HG03565 (cell line): ENCODE data around the gene ARHGEF25.
A peak's percentile ranks its signal among the peaks of the same experiment; 100 is the strongest.
"Not testable (repeated sequence)": the region's sequence is repeated elsewhere in the genome, so short reads cannot be mapped to it uniquely, and the experiment has no call there.

Experiments
- ATAC-seq: cut with Tn5 transposase; IDR thresholded peaks from one replicate; pipeline ENCODE4 v1.9.1; 2021; ENCODE audit warnings: mild to moderate bottlenecking, moderate library complexity; ENCODE audit not compliant: unreplicated experiment

Gene ARHGEF25

GRCh38 chr12:57611108-57611826 lies at the start of gene ARHGEF25:
Gene ARHGEF25 (plus strand): TSS chr12:57611435. CDS start chr12:57611895, 460 bp downstream.
- no peak for ATAC-seq

- ATAC-seq = no peak
Observed at GRCh38 chr12:57563358-57563757, 47.9 kb upstream of the ARHGEF25 start.

- ATAC-seq = no peak
Observed at GRCh38 chr12:57564178-57564740, 47.0 kb upstream of the ARHGEF25 start.

- no peak for ATAC-seq
Observed at GRCh38 chr12:57568838-57569237, 42.4 kb upstream of the ARHGEF25 start.

- no peak for ATAC-seq
Observed at GRCh38 chr12:57569858-57570257, 41.4 kb upstream of the ARHGEF25 start.

GRCh38 chr12:57570438-57570837 lies 40.8 kb upstream of the ARHGEF25 start:
- ATAC-seq = not testable (repeated sequence)

- no peak for ATAC-seq
Observed at GRCh38 chr12:57571926-57572762, 39.1 kb upstream of the ARHGEF25 start.

GRCh38 chr12:57574795-57575194 lies 36.4 kb upstream of the ARHGEF25 start:
- ATAC-seq = no peak

- no peak for ATAC-seq
Observed at GRCh38 chr12:57575771-57576612, 35.2 kb upstream of the ARHGEF25 start.

- ATAC-seq = no peak
Observed at GRCh38 chr12:57576613-57577160, 34.5 kb upstream of the ARHGEF25 start.

GRCh38 chr12:57577981-57578758 lies 33.1 kb upstream of the ARHGEF25 start:
- no peak for ATAC-seq

- no peak for ATAC-seq
Observed at GRCh38 chr12:57579011-57579410, 32.2 kb upstream of the ARHGEF25 start.

GRCh38 chr12:57579677-57580465 lies 31.4 kb upstream of the ARHGEF25 start:
- no peak for ATAC-seq

GRCh38 chr12:57580466-57580795 lies 30.8 kb upstream of the ARHGEF25 start:
- no peak for ATAC-seq

- ATAC-seq = no peak
Observed at GRCh38 chr12:57581802-57582201, 29.4 kb upstream of the ARHGEF25 start.

- no peak for ATAC-seq
Observed at GRCh38 chr12:57582440-57582839, 28.8 kb upstream of the ARHGEF25 start.

- ATAC-seq = peak; percentile 93
Observed at GRCh38 chr12:57583008-57583831, 28.0 kb upstream of the ARHGEF25 start.

GRCh38 chr12:57584050-57584449 lies 27.2 kb upstream of the ARHGEF25 start:
- no peak for ATAC-seq
